CD4-positive, CD25-positive, alpha-beta regulatory T cell (primary cell): ENCODE measurements around the gene PIPOX. TPM values are rescaled to one million over a fixed set of nuclear protein-coding genes. Genes with fewer than 3 reads are reported as not detected.

Experiments used
- ATAC-seq, 2 donors: fragments of 150-1000 bp; cut with Tn5 transposase; one replicate each; pipeline ENCODE4 v1.10.0; 2021; ENCODE audit warnings: low read depth in 2 of 2, moderate number of reproducible peaks in 2 of 2, moderate library complexity in 1 of 2
- DNase-seq, 3 donors: peaks; one replicate each; pipeline versions ENCODE4 v3.0.0 to v3.0.0-alpha.2; 2012 to 2022; ENCODE audit warnings: mixed read lengths in 1 of 3
- H3K27ac ChIP-seq: one replicate; pipeline ENCODE4 v1.7.0; 2013; ENCODE audit warnings: mild to moderate bottlenecking, low read length; ENCODE audit not compliant: insufficient read depth, poor library complexity, severe bottlenecking
- H3K27me3 ChIP-seq: one replicate; pipeline ENCODE4 v1.7.0; 2013; ENCODE audit warnings: low read length; ENCODE audit not compliant: control insufficient read depth, insufficient read depth
- H3K36me3 ChIP-seq: one replicate; pipeline ENCODE4 v1.7.0; 2013; ENCODE audit warnings: mild to moderate bottlenecking, low read length, moderate library complexity; ENCODE audit not compliant: control insufficient read depth, insufficient read depth
- H3K4me1 ChIP-seq: 2 replicates; pipeline ENCODE4 v1.7.0; 2013; ENCODE audit warnings: mild to moderate bottlenecking, low read length; ENCODE audit not compliant: insufficient read depth, control insufficient read depth, poor library complexity, severe bottlenecking
- H3K4me3 ChIP-seq: one replicate; pipeline ENCODE4 v1.7.0; 2013; ENCODE audit warnings: low read depth, mild to moderate bottlenecking, low read length, moderate library complexity
- H3K9me3 ChIP-seq, 2 experiments: 1 replicate in 1 of 2; 2 replicates in 1 of 2; pipeline ENCODE4 v1.7.0; 2013; ENCODE audit warnings: low read length in 2 of 2, mild to moderate bottlenecking in 1 of 2, moderate library complexity in 1 of 2; ENCODE audit not compliant: control insufficient read depth in 2 of 2
- H3K27ac Mint-ChIP-seq, 3 donors: one replicate each; pipeline ENCODE4 v1.8.0; 2020 to 2022; ENCODE audit warnings: mild to moderate bottlenecking in 3 of 3, mixed read lengths in 3 of 3, moderate library complexity in 2 of 3
- H3K27me3 Mint-ChIP-seq: one replicate; pipeline ENCODE4 v1.8.0; 2022; ENCODE audit warnings: mild to moderate bottlenecking, mixed read lengths
- H3K36me3 Mint-ChIP-seq: one replicate; pipeline ENCODE4 v1.8.0; 2020; ENCODE audit warnings: mixed read lengths
- H3K4me1 Mint-ChIP-seq, 4 donors: one replicate each; pipeline ENCODE4 v1.8.0; 2020 to 2022; ENCODE audit warnings: mixed read lengths in 4 of 4, mild to moderate bottlenecking in 1 of 4
- H3K4me3 Mint-ChIP-seq, 4 donors: one replicate each; pipeline ENCODE4 v1.8.0; 2020 to 2022; ENCODE audit warnings: mild to moderate bottlenecking in 4 of 4, mixed read lengths in 4 of 4, moderate library complexity in 3 of 4
- H3K9me3 Mint-ChIP-seq, 7 donors: one replicate each; pipeline ENCODE4 v1.8.0; 2020 to 2022; ENCODE audit warnings: mixed read lengths in 7 of 7, mild to moderate bottlenecking in 3 of 7, moderate library complexity in 2 of 7
- polyA plus RNA-seq, 4 donors: library from polyadenylated mRNA; unstranded; fragments of 300-500 nt; fragmentation: Illumina TruSeq; gene quantifications; one replicate each; pipeline ENCODE4 v1.2.3, GENCODE V29; 2021
- total RNA-seq: library from RNA; stranded (reverse); gene quantifications from one replicate; pipeline ENCODE4 v1.2.3, GENCODE V29; 2022

The PIPOX gene
- total and polyA plus RNA-seq, 5 donors from 2014 or later = 0.73 to 3.9 (median 1.4) TPM

DNA sequence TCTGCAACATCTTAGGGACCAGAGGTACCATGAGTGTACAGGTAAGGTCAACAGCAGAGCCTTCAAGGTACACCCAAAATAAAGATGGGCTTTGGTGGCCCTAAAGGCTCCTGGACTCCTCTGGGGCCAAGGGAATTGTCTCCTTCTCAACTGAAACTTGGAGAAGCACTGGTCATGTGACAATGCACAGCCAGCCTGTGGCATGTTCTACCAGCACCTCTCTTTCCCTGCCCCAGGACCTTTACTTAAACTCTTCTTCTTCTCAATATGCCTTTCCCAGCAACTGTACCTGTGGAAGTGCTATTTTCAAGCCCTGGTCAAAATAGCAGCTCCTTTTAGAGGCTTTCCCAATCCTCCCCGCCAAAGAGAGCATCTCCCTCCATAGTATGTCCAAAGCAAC, 28.4 kb downstream of the PIPOX start:
- H3K4me1 ChIP-seq = no peaks in the 10 kb centered on the region
- Mint-ChIP-seq H3K27ac (no peak overlapping the region), H3K36me3 (peaks cover 1% of the 10 kb centered on the region), H3K4me3 (no peak overlapping the region), H3K27me3 (no peaks in the 10 kb centered on the region), H3K4me1 (peaks cover 0 to 11% (median 2%) of the 10 kb centered on the region in 4 donors), H3K9me3 (peaks cover 0 to 2% (median 0%) of the 10 kb centered on the region in 7 donors)
- H3K27ac ChIP-seq = no peak overlapping the region
- peaks cover 8% of the 10 kb centered on the region for H3K36me3 ChIP-seq
- DNase-seq (no peak), ATAC-seq (no peak)
- H3K9me3 ChIP-seq = no peaks in the 10 kb centered on the region
- no peaks in the 10 kb centered on the region for H3K27me3 ChIP-seq
- no peak overlapping the region for H3K4me3 ChIP-seq

DNA sequence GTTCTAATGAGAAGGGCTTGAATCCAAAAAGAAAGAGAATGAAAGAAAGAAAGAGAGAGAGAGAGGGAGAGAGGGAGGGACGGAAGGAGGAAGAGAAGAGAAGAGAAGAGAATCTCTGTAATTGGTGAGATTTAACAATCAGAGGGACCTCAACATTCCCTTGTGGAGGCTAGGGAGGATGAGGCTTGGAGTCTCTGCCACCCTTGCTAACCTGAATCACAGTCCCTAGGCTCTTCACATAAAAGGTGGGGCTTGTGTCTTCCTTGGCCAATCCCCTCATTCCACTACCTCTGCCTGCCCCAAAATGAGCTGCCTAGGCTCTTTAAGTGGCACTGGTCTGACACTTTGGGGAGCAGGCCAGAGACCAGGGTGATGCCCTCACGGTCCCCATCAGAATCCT, 30.1 kb downstream of the PIPOX start:
- Histone ChIP-seq H3K27ac (no peak overlapping the region), H3K36me3 (peaks cover 8% of the 10 kb centered on the region), H3K4me1 (no peaks in the 10 kb centered on the region), H3K4me3 (no peak overlapping the region), H3K27me3 (no peaks in the 10 kb centered on the region), H3K9me3 (no peaks in the 10 kb centered on the region)
- H3K27me3 Mint-ChIP-seq = no peaks in the 10 kb centered on the region
- ATAC-seq = no peak
- H3K36me3 Mint-ChIP-seq = peaks cover 6% of the 10 kb centered on the region
- peak overlapping the region in 1 of 4 donors; percentile 27 for H3K4me3 Mint-ChIP-seq
- H3K4me1 Mint-ChIP-seq = peaks cover 0 to 15% (median 3%) of the 10 kb centered on the region in 4 donors
- no peak for DNase-seq
- peak overlapping the region in 2 of 3 donors; percentile 45 to 67 for H3K27ac Mint-ChIP-seq
- peaks cover 0 to 2% (median 0%) of the 10 kb centered on the region in 7 donors for H3K9me3 Mint-ChIP-seq

DNA sequence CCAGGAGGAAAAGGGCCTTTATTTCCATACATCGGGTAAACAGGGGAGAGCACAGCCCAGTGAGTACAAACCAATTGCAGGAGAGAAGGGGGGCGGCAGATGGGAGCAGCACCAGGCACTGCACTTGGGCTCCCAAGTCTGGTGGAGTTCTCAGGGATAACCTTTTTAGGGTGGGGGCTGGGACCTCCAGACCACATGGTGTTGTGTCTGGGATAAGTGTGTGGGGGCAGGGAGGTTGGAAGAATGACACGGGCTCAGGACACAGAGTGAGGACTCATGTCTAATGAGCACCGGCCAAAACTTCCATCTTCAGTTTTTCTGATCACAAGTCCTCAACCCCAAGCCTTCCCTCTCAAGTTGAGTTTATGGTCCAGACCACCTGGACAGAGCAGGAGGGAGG, 30.6 kb downstream of the PIPOX start:
- Histone ChIP-seq H3K36me3 (peaks cover 11% of the 10 kb centered on the region), H3K9me3 (no peaks in the 10 kb centered on the region), H3K4me1 (no peaks in the 10 kb centered on the region), H3K27ac (no peak overlapping the region), H3K27me3 (no peaks in the 10 kb centered on the region), H3K4me3 (no peak overlapping the region)
- DNase-seq (no peak), ATAC-seq (no peak)
- Mint-ChIP-seq H3K36me3 (peaks cover 6% of the 10 kb centered on the region), H3K4me3 (peak overlapping the region in 1 of 4 donors; percentile 27), H3K27me3 (no peaks in the 10 kb centered on the region), H3K9me3 (peaks cover 0 to 2% (median 0%) of the 10 kb centered on the region in 7 donors), H3K4me1 (peaks cover 0 to 13% (median 3%) of the 10 kb centered on the region in 4 donors), H3K27ac (peak overlapping the region in 1 of 3 donors; percentile 67)

DNA sequence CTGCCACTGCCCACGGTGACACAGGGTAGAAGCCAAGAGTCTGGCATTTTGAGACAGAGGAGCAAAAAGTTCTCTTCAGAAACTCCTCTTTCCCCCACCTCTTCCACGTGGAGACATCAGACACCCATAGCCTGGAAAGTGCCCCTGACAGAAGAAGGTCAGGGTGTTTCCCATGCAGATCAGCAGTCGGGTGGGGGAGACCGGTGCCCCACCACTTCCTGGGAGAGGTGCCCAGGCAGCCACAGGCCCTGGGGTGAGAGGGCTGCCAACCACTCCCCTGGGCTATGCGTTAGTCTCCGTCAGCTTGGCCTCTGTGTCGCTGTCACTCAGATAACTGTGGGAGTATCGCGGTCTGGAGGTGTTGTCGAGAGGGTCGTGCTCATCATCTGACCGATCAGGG, 31.5 kb downstream of the PIPOX start:
- H3K9me3 ChIP-seq = no peaks in the 10 kb centered on the region
- Mint-ChIP-seq H3K4me1 (peaks cover 0 to 10% (median 3%) of the 10 kb centered on the region in 4 donors), H3K27ac (peak overlapping the region in 1 of 3 donors; percentile 29), H3K36me3 (peaks cover 6% of the 10 kb centered on the region), H3K4me3 (no peak overlapping the region), H3K27me3 (no peaks in the 10 kb centered on the region), H3K9me3 (peaks cover 0 to 2% (median 0%) of the 10 kb centered on the region in 7 donors)
- no peak overlapping the region for H3K27ac ChIP-seq
- H3K27me3 ChIP-seq = no peaks in the 10 kb centered on the region
- peaks cover 19% of the 10 kb centered on the region for H3K36me3 ChIP-seq
- H3K4me3 ChIP-seq = no peak overlapping the region
- no peak for ATAC-seq
- no peaks in the 10 kb centered on the region for H3K4me1 ChIP-seq
- no peak for DNase-seq

DNA sequence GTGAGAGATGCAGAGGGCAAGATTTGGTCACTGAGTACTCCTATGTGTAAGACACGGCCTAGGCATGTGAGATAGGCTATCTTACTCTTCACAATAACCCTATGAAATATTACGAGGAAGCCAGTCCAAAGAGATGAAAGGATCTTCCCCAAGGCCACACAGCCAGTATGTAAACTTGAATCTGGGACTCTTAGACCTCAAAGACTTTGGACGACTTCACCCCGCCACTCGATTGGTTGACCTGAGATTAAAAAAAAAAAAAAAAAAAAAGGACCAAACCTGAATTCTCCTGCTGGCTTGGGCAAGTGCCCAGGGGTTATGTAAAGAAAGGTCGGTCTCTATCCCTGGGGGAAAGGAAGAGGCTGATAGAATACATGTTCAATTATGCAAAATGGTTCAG, 33.1 kb downstream of the PIPOX start:
- Histone ChIP-seq H3K9me3 (no peaks in the 10 kb centered on the region), H3K27ac (no peak overlapping the region), H3K27me3 (no peaks in the 10 kb centered on the region), H3K4me1 (no peaks in the 10 kb centered on the region), H3K4me3 (no peak overlapping the region), H3K36me3 (peaks cover 28% of the 10 kb centered on the region)
- Mint-ChIP-seq H3K9me3 (peaks cover 0 to 2% (median 0%) of the 10 kb centered on the region in 7 donors), H3K27ac (peak overlapping the region in 1 of 3 donors; percentile 44), H3K4me3 (no peak overlapping the region), H3K36me3 (peaks cover 6% of the 10 kb centered on the region), H3K4me1 (peaks cover 0 to 10% (median 3%) of the 10 kb centered on the region in 4 donors), H3K27me3 (no peaks in the 10 kb centered on the region)
- no peak for ATAC-seq
- no peak for DNase-seq

DNA sequence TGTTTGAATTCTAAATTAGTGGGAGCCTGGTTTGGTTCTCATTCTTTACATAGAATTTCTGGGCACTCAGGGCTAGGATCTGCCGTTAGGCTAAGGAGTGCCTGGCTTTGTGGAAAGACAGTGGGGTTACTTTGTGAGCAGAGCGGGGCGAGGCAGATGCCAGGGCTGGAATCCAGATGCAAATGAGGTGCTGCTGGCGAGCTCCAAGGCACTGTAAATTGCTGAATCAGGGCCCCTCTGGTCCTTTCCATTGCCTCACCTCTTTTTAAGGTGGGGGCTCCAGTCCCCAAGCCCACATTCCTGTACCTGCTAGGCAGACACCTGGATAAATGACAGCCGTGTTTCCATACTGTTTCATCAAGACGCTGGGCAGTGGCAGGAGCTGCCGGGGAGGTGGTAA, 33.8 kb downstream of the PIPOX start:
- Mint-ChIP-seq H3K27me3 (no peaks in the 10 kb centered on the region), H3K27ac (peak overlapping the region in 1 of 3 donors; percentile 44), H3K36me3 (peaks cover 9% of the 10 kb centered on the region), H3K4me3 (no peak overlapping the region), H3K9me3 (no peaks in the 10 kb centered on the region), H3K4me1 (peaks cover 0 to 10% (median 3%) of the 10 kb centered on the region in 4 donors)
- ATAC-seq (no peak), DNase-seq (no peak)
- no peaks in the 10 kb centered on the region for H3K27me3 ChIP-seq
- no peak overlapping the region for H3K27ac ChIP-seq
- H3K4me1 ChIP-seq = no peaks in the 10 kb centered on the region
- peaks cover 34% of the 10 kb centered on the region for H3K36me3 ChIP-seq
- no peaks in the 10 kb centered on the region for H3K9me3 ChIP-seq
- H3K4me3 ChIP-seq = no peak overlapping the region

DNA sequence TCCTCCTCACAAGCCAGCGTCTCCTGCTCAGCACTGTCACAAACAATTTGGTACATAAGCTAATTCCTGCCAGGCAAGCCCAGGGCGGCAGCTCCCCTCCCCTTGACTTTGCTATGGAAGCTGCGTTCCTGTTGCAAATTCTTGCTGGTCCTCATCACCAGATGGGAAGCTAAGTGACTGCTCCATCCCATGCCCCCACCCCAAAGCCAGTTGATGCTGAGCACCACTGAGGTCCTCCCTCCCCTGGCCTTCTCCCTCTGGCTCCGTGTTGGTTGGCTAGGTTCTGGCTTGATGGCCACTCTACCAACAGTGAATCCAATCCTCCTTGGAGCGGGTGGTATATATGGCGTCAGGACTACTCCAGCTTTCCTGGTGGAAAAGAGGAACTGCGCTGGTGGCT, 34.4 kb downstream of the PIPOX start:
- Mint-ChIP-seq H3K9me3 (no peaks in the 10 kb centered on the region), H3K4me1 (peaks cover 0 to 10% (median 3%) of the 10 kb centered on the region in 4 donors), H3K4me3 (no peak overlapping the region), H3K27ac (no peak overlapping the region), H3K36me3 (peaks cover 12% of the 10 kb centered on the region), H3K27me3 (no peaks in the 10 kb centered on the region)
- no peak overlapping the region for H3K27ac ChIP-seq
- no peak overlapping the region for H3K4me3 ChIP-seq
- peaks cover 40% of the 10 kb centered on the region for H3K36me3 ChIP-seq
- no peaks in the 10 kb centered on the region for H3K4me1 ChIP-seq
- DNase-seq (no peak), ATAC-seq (no peak)
- H3K27me3 ChIP-seq = no peaks in the 10 kb centered on the region
- H3K9me3 ChIP-seq = no peaks in the 10 kb centered on the region
